ENCODE data around the gene FRAS1. TPM values are rescaled to one million over a fixed set of nuclear protein-coding genes. Genes with fewer than 3 reads are reported as not detected.

The FRAS1 gene
- total RNA-seq, 2 donors from 2014 or later: 6.4 to 11.0 TPM

- H3K27me3 ChIP-seq (replicated peaks; ENCODE audit: insufficient read depth): no peaks in the 10 kb centered on the region
- H3K27ac ChIP-seq: peak overlapping the region; percentile 92 to 95
- no peaks in the 10 kb centered on the region for H3K36me3 ChIP-seq
- TF ChIP-seq POLR2A (IDR thresholded peaks at IDR 0.05) (no peak), POLR2AphosphoS5 (IDR thresholded peaks at IDR 0.05) (peak; percentile 76)
- peak; percentile 51 for DNase-seq (ENCODE audit: low spot score)
- H3K9me3 ChIP-seq: no peaks in the 10 kb centered on the region
- H3K4me3 ChIP-seq: peak overlapping the region; percentile 53 to 58
- WGBS: 67% methylated on average over 10 of the region's 10 CpGs
- H3K4me1 ChIP-seq (replicated peaks): no peaks in the 10 kb centered on the region
- intact Hi-C loops (cut with DNase I): no loop called here
Observed at GRCh38 chr4:78552389-78553042, 495.4 kb downstream of the FRAS1 start.

- 93% methylated on average over 3 of the region's 3 CpGs for WGBS
- no peaks in the 10 kb centered on the region for H3K9me3 ChIP-seq
- TF ChIP-seq POLR2AphosphoS5 (IDR thresholded peaks at IDR 0.05): no peak
- TF ChIP-seq POLR2A (IDR thresholded peaks at IDR 0.05): no peak
- no peak for TF ChIP-seq CTCF (IDR thresholded peaks at IDR 0.05)
- H3K4me1 ChIP-seq (replicated peaks): no peaks in the 10 kb centered on the region
- no peaks in the 10 kb centered on the region for H3K27me3 ChIP-seq (replicated peaks; ENCODE audit: insufficient read depth)
- peak overlapping the region; percentile 92 to 95 for H3K27ac ChIP-seq
- peak overlapping the region in 1 of 2 donors; percentile 58 for H3K4me3 ChIP-seq
- no peak for DNase-seq (ENCODE audit: low spot score)
- intact Hi-C loops (cut with DNase I): no loop called here
- no peaks in the 10 kb centered on the region for H3K36me3 ChIP-seq
Observed at GRCh38 chr4:78553043-78553396, 495.9 kb downstream of the FRAS1 start.

- Histone ChIP-seq H3K4me1 (replicated peaks) (no peaks in the 10 kb centered on the region), H3K27ac (peak overlapping the region; percentile 92 to 95), H3K36me3 (no peaks in the 10 kb centered on the region), H3K4me3 (no peak overlapping the region), H3K9me3 (no peaks in the 10 kb centered on the region), H3K27me3 (replicated peaks; ENCODE audit: insufficient read depth) (no peaks in the 10 kb centered on the region)
- TF ChIP-seq POLR2A (IDR thresholded peaks at IDR 0.05): no peak
- TF ChIP-seq POLR2AphosphoS5 (IDR thresholded peaks at IDR 0.05): no peak
- TF ChIP-seq CTCF (IDR thresholded peaks at IDR 0.05): no peak
- intact Hi-C loops (cut with DNase I): no loop called here
- no peak for DNase-seq (ENCODE audit: low spot score)
Observed at GRCh38 chr4:78553529-78554060, 496.5 kb downstream of the FRAS1 start.

GRCh38 chr4:78556665-78557064, 499.5 kb downstream of the FRAS1 start:
- no peak overlapping the region for H3K4me3 ChIP-seq
- 94% methylated on average over 4 of the region's 4 CpGs for WGBS
- peak overlapping the region; percentile 56 to 74 for H3K27ac ChIP-seq
- no peaks in the 10 kb centered on the region for H3K27me3 ChIP-seq (replicated peaks; ENCODE audit: insufficient read depth)
- H3K9me3 ChIP-seq: no peaks in the 10 kb centered on the region
- DNase-seq (ENCODE audit: low spot score): no peak
- no peaks in the 10 kb centered on the region for H3K36me3 ChIP-seq
- intact Hi-C loops (cut with DNase I): no loop called here
- TF ChIP-seq POLR2A (IDR thresholded peaks at IDR 0.05): no peak
- no peak for TF ChIP-seq CTCF (IDR thresholded peaks at IDR 0.05)
- TF ChIP-seq POLR2AphosphoS5 (IDR thresholded peaks at IDR 0.05): no peak
- peaks cover 14% of the 10 kb centered on the region for H3K4me1 ChIP-seq (replicated peaks)

GRCh38 chr4:78557841-78558240, 500.7 kb downstream of the FRAS1 start:
- intact Hi-C loops (cut with DNase I): no loop called here

GRCh38 chr4:78558410-78558809, 501.3 kb downstream of the FRAS1 start:
- Histone ChIP-seq H3K4me3 (no peak overlapping the region), H3K36me3 (no peaks in the 10 kb centered on the region), H3K9me3 (no peaks in the 10 kb centered on the region), H3K4me1 (replicated peaks) (peaks cover 14% of the 10 kb centered on the region), H3K27ac (peak overlapping the region in 1 of 2 donors; percentile 74), H3K27me3 (replicated peaks; ENCODE audit: insufficient read depth) (no peaks in the 10 kb centered on the region)
- intact Hi-C loops (cut with DNase I): no loop called here
- no peak for DNase-seq (ENCODE audit: low spot score)
- no peak for TF ChIP-seq POLR2A (IDR thresholded peaks at IDR 0.05)
- TF ChIP-seq POLR2AphosphoS5 (IDR thresholded peaks at IDR 0.05): no peak
- no peak for TF ChIP-seq CTCF (IDR thresholded peaks at IDR 0.05)
- WGBS: 56% methylated on average over 1 of the region's 1 CpG

More at GRCh38 chr4:78557841-78558240, 500.7 kb downstream of the FRAS1 start:
- TF ChIP-seq POLR2AphosphoS5 (IDR thresholded peaks at IDR 0.05) (peak; percentile 55), POLR2A (IDR thresholded peaks at IDR 0.05) (no peak)
- Histone ChIP-seq H3K27me3 (replicated peaks; ENCODE audit: insufficient read depth) (no peaks in the 10 kb centered on the region), H3K27ac (peak overlapping the region; percentile 56 to 74), H3K4me1 (replicated peaks) (peaks cover 14% of the 10 kb centered on the region), H3K4me3 (no peak overlapping the region), H3K9me3 (no peaks in the 10 kb centered on the region), H3K36me3 (no peaks in the 10 kb centered on the region)
- peak; percentile 29 for DNase-seq (ENCODE audit: low spot score)
- 59% methylated on average over 2 of the region's 2 CpGs for WGBS

Measured in prostate gland (tissue), 2 donors.